Measurements from ENCODE around the gene PADI4. TPM values are rescaled to one million over a fixed set of nuclear protein-coding genes. Genes with fewer than 3 reads are reported as not detected.
A peak's percentile ranks its signal among the peaks of the same experiment; 100 is the strongest.
"Not testable (repeated sequence)": the region's sequence is repeated elsewhere in the genome, so short reads cannot be mapped to it uniquely, and the experiment has no call there.

PADI4 gene
- total RNA-seq, 8 experiments from 2014 or later = 0.38 to 0.66 TPM; not detected in 6

GRCh38 chr1:17307329-17307728, 668 bp upstream of the PADI4 start:
- H3K4me1 ChIP-seq (replicated peaks in 1 of 2) = peaks cover 4% of the 10 kb centered on the region in 2 donors
- no peak overlapping the region for H3K27ac ChIP-seq
- WGBS, 10 experiments = 0 to 100% (median 79%) methylated on average over 1 to 6 of the region's 6 CpGs; no CpG with 5 or more reads in 4 of the 10 experiments
- in situ Hi-C loops (cut with MboI; ENCODE audit: low pct_unique_long_range_greater_than_20kb in 2 of 9, low sequenced_read_pairs in 9 of 9, unreplicated experiment in 9 of 9) = no loop called here
- no peak overlapping the region for H3K4me3 ChIP-seq
- no peak for ATAC-seq (replicated peaks in 6 of 8)

- ATAC-seq (replicated peaks in 6 of 8) = no peak
- Histone ChIP-seq H3K27ac (no peak overlapping the region), H3K4me1 (replicated peaks in 1 of 2) (peaks cover 4% of the 10 kb centered on the region in 2 donors), H3K4me3 (no peak overlapping the region)
- in situ Hi-C loops (cut with MboI; ENCODE audit: low pct_unique_long_range_greater_than_20kb in 2 of 9, low sequenced_read_pairs in 9 of 9, unreplicated experiment in 9 of 9) = no loop called here
- WGBS, 10 experiments = 60 to 100% (median 78%) methylated on average over 1 to 4 of the region's 6 CpGs; no CpG with 5 or more reads in 6 of the 10 experiments
These were observed 596 bp downstream of the PADI4 start for GRCh38 chr1:17308593-17308992.

DNA sequence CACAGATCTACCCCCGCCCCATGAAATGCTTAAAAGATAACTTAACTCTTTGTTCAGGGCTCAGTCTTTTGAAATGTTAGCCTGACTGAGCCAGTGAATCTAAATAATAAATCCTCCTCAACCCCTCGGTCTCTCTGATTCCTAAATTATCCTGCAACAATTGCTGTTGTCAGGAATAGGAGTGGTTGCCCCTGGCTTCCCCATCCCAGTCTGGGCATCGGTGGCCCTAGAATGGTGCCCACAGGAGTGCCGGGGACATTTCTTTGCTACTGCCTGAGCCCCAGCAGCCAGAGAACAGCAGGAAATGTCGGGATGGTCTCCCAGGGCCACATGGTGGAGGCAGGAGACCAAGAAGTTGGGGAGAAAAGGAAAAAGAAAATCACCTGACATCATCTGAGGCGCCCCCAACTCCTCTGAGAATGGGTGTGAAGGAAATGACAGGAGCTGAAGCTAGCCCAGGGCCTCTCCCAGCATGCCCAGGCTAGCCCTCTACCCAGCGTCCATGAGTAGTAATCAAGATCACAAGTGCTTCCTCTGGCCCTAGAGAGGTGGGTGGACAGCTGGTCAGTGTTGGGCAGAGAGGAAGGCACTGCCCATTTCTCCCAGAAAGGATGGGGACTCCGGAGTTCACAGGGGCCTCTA, 1.6 kb downstream of the PADI4 start:
- Histone ChIP-seq H3K27ac (no peak overlapping the region), H3K4me1 (replicated peaks in 1 of 2) (peaks cover 3 to 4% of the 10 kb centered on the region in 2 donors), H3K4me3 (no peak overlapping the region)
- peak in 4 of 8 experiments; percentile 33 to 71 (median 52) for ATAC-seq (replicated peaks in 6 of 8)
- in situ Hi-C loops (cut with MboI; ENCODE audit: low pct_unique_long_range_greater_than_20kb in 2 of 9, low sequenced_read_pairs in 9 of 9, unreplicated experiment in 9 of 9) = no loop called here
- WGBS, 10 experiments = 8 to 72% (median 36%) methylated on average over 2 to 8 of the region's 8 CpGs; no CpG with 5 or more reads in 2 of the 10 experiments

GRCh38 chr1:17310068-17310640, 2.2 kb downstream of the PADI4 start:
- in situ Hi-C loops (cut with MboI; ENCODE audit: low pct_unique_long_range_greater_than_20kb in 2 of 9, low sequenced_read_pairs in 9 of 9, unreplicated experiment in 9 of 9) = no loop called here
- H3K4me1 ChIP-seq (replicated peaks in 1 of 2) = peaks cover 2 to 4% of the 10 kb centered on the region in 2 donors
- no peak overlapping the region for H3K27ac ChIP-seq
- ATAC-seq (replicated peaks in 6 of 8) = no peak
- WGBS, 10 experiments = 17 to 100% (median 81%) methylated on average over 1 to 7 of the region's 7 CpGs; no CpG with 5 or more reads in 1 of the 10 experiments
- no peak overlapping the region for H3K4me3 ChIP-seq

GRCh38 chr1:17313530-17314309, 5.7 kb downstream of the PADI4 start:
- in situ Hi-C loops (cut with MboI; ENCODE audit: low pct_unique_long_range_greater_than_20kb in 2 of 9, low sequenced_read_pairs in 9 of 9, unreplicated experiment in 9 of 9) = no loop called here
- Histone ChIP-seq H3K4me1 (replicated peaks in 1 of 2) (peaks cover 2 to 4% of the 10 kb centered on the region in 2 donors), H3K27ac (no peak overlapping the region), H3K4me3 (no peak overlapping the region)
- ATAC-seq (replicated peaks in 6 of 8) = peak in 1 of 8 experiments; percentile 51
- 23 to 92% (median 79%) methylated on average over 2 to 9 of the region's 9 CpGs; no CpG with 5 or more reads in 2 of the 10 experiments for WGBS, 10 experiments

DNA sequence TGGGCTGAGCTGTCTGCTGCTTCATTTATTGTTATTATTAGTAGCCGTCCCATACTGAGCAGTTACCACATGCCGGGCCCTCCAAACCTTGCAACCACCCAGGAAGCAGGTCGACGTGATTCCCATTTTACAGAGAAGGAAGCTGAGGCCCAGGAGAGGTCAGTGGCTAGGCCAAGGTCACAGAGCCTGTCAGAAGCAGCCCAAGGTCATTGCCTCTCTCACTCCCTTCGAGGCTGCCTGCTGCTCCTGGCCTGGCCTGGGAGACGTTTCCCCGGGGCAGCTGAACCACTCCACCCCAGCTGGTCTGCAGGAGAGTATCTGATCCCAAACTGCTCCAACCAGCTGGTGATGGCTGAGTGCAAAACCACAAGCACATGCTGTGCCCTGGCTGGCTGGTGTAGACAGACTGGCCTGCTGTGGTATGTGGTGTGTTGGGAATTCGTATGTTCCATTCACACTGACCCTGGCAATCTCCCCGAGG, 6.5 kb downstream of the PADI4 start:
- Histone ChIP-seq H3K4me3 (no peak overlapping the region), H3K4me1 (replicated peaks in 1 of 2) (peaks cover 0 to under 1% of the 10 kb centered on the region in 2 donors), H3K27ac (no peak overlapping the region)
- in situ Hi-C loops (cut with MboI; ENCODE audit: low pct_unique_long_range_greater_than_20kb in 2 of 9, low sequenced_read_pairs in 9 of 9, unreplicated experiment in 9 of 9) = no loop called here
- 65 to 88% (median 70%) methylated on average over 1 to 5 of the region's 9 CpGs; no CpG with 5 or more reads in 6 of the 10 experiments for WGBS, 10 experiments
- ATAC-seq (replicated peaks in 6 of 8) = no peak

- no peak for ATAC-seq (replicated peaks in 6 of 8)
- no peak overlapping the region for H3K27ac ChIP-seq
- H3K4me1 ChIP-seq (replicated peaks in 1 of 2) = no peaks in the 10 kb centered on the region
- H3K4me3 ChIP-seq = no peak overlapping the region
- WGBS, 10 experiments = 0 to 62% (median 50%) methylated on average over 1 to 6 of the region's 7 CpGs; no CpG with 5 or more reads in 1 of the 10 experiments
- in situ Hi-C loops (cut with MboI; ENCODE audit: low pct_unique_long_range_greater_than_20kb in 2 of 9, low sequenced_read_pairs in 9 of 9, unreplicated experiment in 9 of 9) = no loop called here
These were observed 7.6 kb downstream of the PADI4 start for GRCh38 chr1:17315542-17316130.

- in situ Hi-C loops (cut with MboI; ENCODE audit: low pct_unique_long_range_greater_than_20kb in 2 of 9, low sequenced_read_pairs in 9 of 9, unreplicated experiment in 9 of 9) = no loop called here
- WGBS, 10 experiments = 53 to 100% (median 100%) methylated on average over 1 to 7 of the region's 9 CpGs; no CpG with 5 or more reads in 4 of the 10 experiments
- Histone ChIP-seq H3K4me3 (no peak overlapping the region), H3K27ac (no peak overlapping the region), H3K4me1 (replicated peaks in 1 of 2) (no peaks in the 10 kb centered on the region)
- no peak for ATAC-seq (replicated peaks in 6 of 8)
These were observed 8.7 kb downstream of the PADI4 start for GRCh38 chr1:17316704-17317103.

GRCh38 chr1:17318262-17318661, 10.3 kb downstream of the PADI4 start:
- 25 to 87% (median 58%) methylated on average over 2 to 6 of the region's 6 CpGs; no CpG with 5 or more reads in 2 of the 10 experiments for WGBS, 10 experiments
- ATAC-seq (replicated peaks in 6 of 8) = no peak
- in situ Hi-C loops (cut with MboI; ENCODE audit: low pct_unique_long_range_greater_than_20kb in 2 of 9, low sequenced_read_pairs in 9 of 9, unreplicated experiment in 9 of 9) = no loop called here
- Histone ChIP-seq H3K4me1 (replicated peaks in 1 of 2) (no peaks in the 10 kb centered on the region), H3K4me3 (no peak overlapping the region), H3K27ac (no peak overlapping the region)

DNA sequence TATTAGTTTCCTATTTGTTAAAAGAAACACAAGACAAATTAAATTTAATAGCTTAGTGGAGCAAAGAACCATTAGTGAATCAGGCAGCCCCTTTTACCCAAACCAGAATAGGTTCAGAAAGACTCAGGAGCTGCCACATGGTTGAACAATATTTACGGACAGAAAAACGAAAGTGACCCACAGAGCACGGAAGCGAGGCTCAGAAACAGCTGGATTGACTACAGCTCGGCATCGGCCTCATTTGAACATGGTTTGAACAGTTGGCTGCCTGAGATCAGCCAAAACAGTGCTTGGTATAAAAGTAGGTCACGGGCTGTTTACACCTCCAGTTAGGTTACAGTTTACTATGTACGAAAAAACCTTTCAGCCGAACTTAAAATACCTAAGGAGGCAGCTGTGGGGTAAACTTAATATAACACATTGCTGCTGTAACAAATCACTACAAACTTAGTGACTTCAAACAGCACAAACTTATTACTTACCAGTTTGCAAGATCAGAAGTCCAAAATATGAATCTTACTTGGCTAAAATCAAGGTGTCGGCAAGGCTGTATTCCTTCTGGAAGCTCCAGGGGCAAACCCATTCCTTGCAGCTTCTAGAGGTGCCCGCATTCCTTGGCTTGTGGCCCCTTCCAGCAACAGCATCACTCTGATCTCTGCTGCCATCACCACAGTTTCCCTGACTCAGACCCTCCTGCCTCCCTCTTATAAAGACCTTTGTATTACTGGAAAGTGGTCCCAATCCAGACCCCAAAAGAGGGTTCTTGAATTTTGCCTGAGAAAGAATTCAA, 11.8 kb downstream of the PADI4 start:
- WGBS, 10 experiments = 66 to 95% (median 86%) methylated on average over 2 to 11 of the region's 11 CpGs; no CpG with 5 or more reads in 1 of the 10 experiments

DNA sequence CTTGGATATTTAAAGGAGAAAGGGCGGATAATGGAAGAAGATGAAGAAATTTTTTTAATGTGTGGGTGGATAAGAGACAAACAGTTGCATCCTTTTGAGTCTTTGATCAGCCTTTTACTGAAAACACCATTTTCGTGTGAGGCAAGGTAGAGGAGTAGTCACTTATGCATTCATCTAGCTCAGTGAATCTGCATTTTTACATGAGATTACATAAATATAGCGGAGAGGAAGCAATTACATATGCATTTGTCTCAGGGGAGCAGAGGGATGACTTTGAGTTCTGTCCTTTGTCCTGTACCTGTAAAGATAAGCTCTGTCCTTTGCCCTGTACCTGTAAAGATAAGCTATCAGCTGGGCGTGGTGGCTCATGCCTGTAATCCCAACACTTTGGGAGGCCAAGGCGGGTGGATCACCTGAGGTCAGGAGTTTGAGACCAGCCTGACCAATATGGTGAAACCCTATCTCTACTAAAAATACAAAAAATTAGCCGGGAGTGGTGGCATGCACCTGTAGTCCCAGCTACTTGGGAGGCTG, 13.9 kb downstream of the PADI4 start:
- in situ Hi-C loops (cut with MboI; ENCODE audit: low pct_unique_long_range_greater_than_20kb in 2 of 9, low sequenced_read_pairs in 9 of 9, unreplicated experiment in 9 of 9); H3K4me3 ChIP-seq; H3K27ac ChIP-seq; H3K4me1 ChIP-seq (replicated peaks in 1 of 2): not testable (repeated sequence)
- ATAC-seq (replicated peaks in 6 of 8) = peak in 4 of 8 experiments; percentile 50 to 88 (median 68)
- WGBS, 10 experiments = 0 to 100% (median 73%) methylated on average over 1 to 5 of the region's 6 CpGs

More for the DNA sequence above, 11.8 kb downstream of the PADI4 start:
- Histone ChIP-seq H3K4me3 (no peak overlapping the region), H3K4me1 (replicated peaks in 1 of 2) (no peaks in the 10 kb centered on the region), H3K27ac (no peak overlapping the region)
- in situ Hi-C loops (cut with MboI; ENCODE audit: low pct_unique_long_range_greater_than_20kb in 2 of 9, low sequenced_read_pairs in 9 of 9, unreplicated experiment in 9 of 9) = no loop called here
- ATAC-seq (replicated peaks in 6 of 8) = no peak

- no peak for ATAC-seq (replicated peaks in 6 of 8)
- H3K4me1 ChIP-seq (replicated peaks in 1 of 2) = no peaks in the 10 kb centered on the region
- 14 to 86% (median 61%) methylated on average over 2 to 5 of the region's 5 CpGs for WGBS, 10 experiments
- in situ Hi-C loops (cut with MboI; ENCODE audit: low pct_unique_long_range_greater_than_20kb in 2 of 9, low sequenced_read_pairs in 9 of 9, unreplicated experiment in 9 of 9) = no loop called here
- no peak overlapping the region for H3K27ac ChIP-seq
- no peak overlapping the region for H3K4me3 ChIP-seq
These were observed 20.9 kb downstream of the PADI4 start for GRCh38 chr1:17328855-17329254.

Measured in motor neuron (in vitro differentiated cells).